GM12878 (cell line): ENCODE results near the gene RHOC. TPM values are rescaled to one million over a fixed set of nuclear protein-coding genes. Genes with fewer than 3 reads are reported as not detected.

ENCODE experiments used
- ATAC-seq: fragments of 200-7000 bp; cut with Tn5 transposase; 3 replicates; pipeline ENCODE4 v1.9.1; 2020; ENCODE audit warnings: mild to moderate bottlenecking, moderate library complexity
- BruUV-seq: library from RNA; stranded (reverse); fragments of 400-500 nt; replicated peaks from 2 replicates; lab custom pipeline; 2021; lab: Mats Ljungman, UMichigan
- CTCF ChIA-PET: fragments of 300-600 bp; sonication (Branson Sonifier 250); formaldehyde crosslinking; extraction: SDS; loops from one replicate; lab custom pipeline; 2021; ENCODE audit warnings: inconsistent platforms; lab: Yijun Ruan, JAX
- POLR2A ChIA-PET: fragments of 350-600 bp; formaldehyde crosslinking; extraction: SDS; loops from one replicate; lab custom pipeline; 2021; ENCODE audit warnings: inconsistent platforms; lab: Charles Lee
- RAD21 ChIA-PET: fragments of 300-600 bp; sonication (Branson Sonifier 250); formaldehyde crosslinking; loops from one replicate; lab custom pipeline; 2023; ENCODE audit warnings: antibody characterized with exemption; ENCODE audit not compliant: unreplicated experiment; lab: Charles Lee
- SMC1A ChIA-PET: fragments of 300-600 bp; sonication (Branson Sonifier 250); formaldehyde crosslinking; loops from one replicate; lab custom pipeline; 2023; ENCODE audit not compliant: unreplicated experiment, uncharacterized antibody; lab: Charles Lee
- DNase-seq: peaks from one replicate; pipeline ENCODE4 v3.0.0-alpha.2; 2011; ENCODE audit warnings: low read depth, low spot score
- FAIRE-seq: peaks from 3 replicates; lab custom pipeline; 2011; peaks lifted over from hg19 to GRCh38; lab: Jason Lieb, UNC
- H2AFZ ChIP-seq: 2 replicates; pipeline ENCODE4 v1.6.0; 2011; ENCODE audit warnings: low read depth, low read length, control low read depth; ENCODE audit not compliant: control insufficient read depth
- H3K27ac ChIP-seq: 2 replicates; pipeline ENCODE4 v1.5.1; 2011; ENCODE audit warnings: control low read depth; ENCODE audit not compliant: control insufficient read depth, insufficient read depth
- H3K27me3 ChIP-seq, 2 experiments: replicated peaks in 1 of 2; 2 replicates each; pipeline versions ENCODE4 v1.6.0 to v1.6.1; 2011; ENCODE audit warnings: low read length in 1 of 2; ENCODE audit not compliant: control insufficient read depth in 2 of 2, insufficient read depth in 2 of 2
- H3K36me3 ChIP-seq, 2 experiments: 2 replicates each; pipeline ENCODE4 v1.5.1; 2011; ENCODE audit warnings: low read length in 1 of 2; ENCODE audit not compliant: control insufficient read depth in 2 of 2, insufficient read depth in 2 of 2
- H3K4me1 ChIP-seq: 2 replicates; pipeline ENCODE4 v1.6.1; 2011; ENCODE audit warnings: mild to moderate bottlenecking, low read length, moderate library complexity, mixed read lengths; ENCODE audit not compliant: control insufficient read depth, insufficient read depth
- H3K4me2 ChIP-seq: 2 replicates; pipeline ENCODE4 v1.6.0; 2011; ENCODE audit warnings: control low read depth; ENCODE audit not compliant: control insufficient read depth, insufficient read depth
- H3K4me3 ChIP-seq: fragments of 200-600 bp; sonication (generic); 2 replicates; pipeline ENCODE4 v1.5.1; 2016
- H3K79me2 ChIP-seq: 2 replicates; pipeline ENCODE4 v1.6.0; 2011; ENCODE audit warnings: low read length; ENCODE audit not compliant: control insufficient read depth, insufficient read depth
- H3K9ac ChIP-seq: 2 replicates; pipeline ENCODE4 v1.8.0; 2011; ENCODE audit warnings: low read length, control low read depth, mixed read lengths; ENCODE audit not compliant: control insufficient read depth, insufficient read depth
- H3K9me3 ChIP-seq: replicated peaks from 3 replicates; pipeline ENCODE4 v1.5.1; 2011; ENCODE audit warnings: mild to moderate bottlenecking, low read length; ENCODE audit not compliant: control insufficient read depth, insufficient read depth
- H4K20me1 ChIP-seq: 2 replicates; pipeline ENCODE4 v1.6.0; 2011; ENCODE audit not compliant: control insufficient read depth, insufficient read depth
- BCL11A ChIP-seq: IDR thresholded peaks from 2 replicates; pipeline ENCODE4 v1.6.1; 2011; ENCODE audit warnings: low read depth, low read length
- CEBPB ChIP-seq, 2 experiments: fragments of 150-350 bp in 1 of 2; IDR thresholded peaks; 2 replicates each; pipeline ENCODE4 v1.6.1; 2012 to 2014; ENCODE audit warnings: low read depth in 2 of 2, low read length in 2 of 2, borderline replicate concordance in 1 of 2, inconsistent platforms in 1 of 2
- EP300 ChIP-seq, 2 experiments: fragments of 150-350 bp in 1 of 2; IDR thresholded peaks; 2 replicates each; pipeline ENCODE4 v1.6.1; 2011 to 2012; ENCODE audit warnings: low read depth in 2 of 2, low read length in 2 of 2, borderline replicate concordance in 1 of 2, improper control_type of control experiment in 1 of 2, inconsistent platforms in 1 of 2; ENCODE audit not compliant: control insufficient read depth in 1 of 2
- FOXK2 ChIP-seq: fragments of 450-650 bp; IDR thresholded peaks from 2 replicates; pipeline ENCODE4 v1.6.1; 2017; ENCODE audit warnings: mild to moderate bottlenecking, moderate library complexity
- GABPA ChIP-seq: IDR thresholded peaks from 2 replicates; pipeline ENCODE4 v1.6.1; 2014; ENCODE audit warnings: antibody characterized with exemption, low read depth, mild to moderate bottlenecking, inconsistent platforms
- HCFC1 ChIP-seq: fragments of 150-350 bp; IDR thresholded peaks from 2 replicates; pipeline ENCODE4 v1.6.1; 2014; ENCODE audit warnings: low read length
- IKZF1 ChIP-seq: fragments of 450-650 bp; conservative IDR thresholded peaks from 2 replicates; pipeline ENCODE4 v1.6.1; 2017; ENCODE audit warnings: antibody characterized with exemption, mild to moderate bottlenecking
- IRF3 ChIP-seq: fragments of 450-650 bp; IDR thresholded peaks from 2 replicates; pipeline ENCODE4 v1.6.1; 2014; ENCODE audit warnings: mild to moderate bottlenecking
- MTA2 ChIP-seq: fragments of 450-650 bp; IDR thresholded peaks from 2 replicates; pipeline ENCODE4 v1.6.1; 2016; ENCODE audit warnings: low read depth, mild to moderate bottlenecking, moderate library complexity
- PML ChIP-seq: IDR thresholded peaks from 2 replicates; pipeline ENCODE4 v1.6.1; 2012; ENCODE audit warnings: low read length, inconsistent platforms
- SMARCA5 ChIP-seq: fragments of 450-650 bp; IDR thresholded peaks from 2 replicates; pipeline ENCODE4 v1.6.1; 2017; ENCODE audit warnings: mild to moderate bottlenecking
- WRNIP1 ChIP-seq: IDR thresholded peaks from 2 replicates; pipeline ENCODE4 v1.6.1; 2011; ENCODE audit warnings: low read depth, low read length, improper control_type of control experiment, borderline replicate concordance
- ZNF24 ChIP-seq: fragments of 450-650 bp; IDR thresholded peaks from 2 replicates; pipeline ENCODE4 v1.6.1; 2017; ENCODE audit warnings: antibody characterized with exemption, mild to moderate bottlenecking
- WGBS: methylation state at CpG from one replicate; pipeline ENCODE4 v1.1.6; 2016; ENCODE audit warnings: low lambda C conversion rate; ENCODE audit not compliant: insufficient replicate concordance, insufficient coverage; ENCODE audit errors: missing lambda C conversion rate; 5-methylcytosine and 5-hydroxymethylcytosine counted together
- in situ Hi-C: fragments of 300-500 bp; cut with MboI; formaldehyde crosslinking; loops from 9 replicates; pipeline ENCODE4 v1.14.3; 2018; ENCODE audit warnings: mixed read lengths
- intact Hi-C: fragments of 100-400 bp; cut with micrococcal nuclease; formaldehyde crosslinking; loops from one replicate; pipeline ENCODE4 v1.14.2; 2022; ENCODE audit not compliant: unreplicated experiment
- polyA plus RNA-seq, 11 experiments: library from polyadenylated mRNA; depleted of rRNA in 4 of 11; unstranded in 6 of 11; stranded (reverse) in 5 of 11; fragments of >200 nt; fragmentation: Nextera tagmentation in 4 of 11; fragmentation: Illumina TruSeq in 1 of 11; extraction: Ambion mirVana in 4 of 11; extraction: Trizol in 1 of 11; gene quantifications; 1 replicate in 1 of 11; 2 replicates in 10 of 11; pipeline versions ENCODE4 v1.2.1 to v1.2.3, GENCODE V29; 2011 to 2016; ENCODE audit warnings: inconsistent platforms in 2 of 11, missing spikeins in 2 of 11, low read depth in 1 of 11
- total RNA-seq, 4 experiments: library from RNA; depleted of rRNA in 3 of 4; stranded (reverse); fragments of >200 nt in 3 of 4; fragmentation: Illumina TruSeq in 1 of 4; extraction: Trizol in 1 of 4; gene quantifications; 2 replicates each; pipeline versions ENCODE4 v1.2.1 to v1.2.3, GENCODE V29; 2013 to 2021
- TF ChIP-seq, protein P1 (sequence below): fragments of 450-650 bp; IDR thresholded peaks from 2 replicates; pipeline ENCODE4 v1.6.1; 2016; ENCODE audit warnings: mild to moderate bottlenecking, moderate library complexity, borderline replicate concordance

RHOC gene
- total and polyA plus RNA-seq, 10 of the 15 experiments (the other 5 are each of a cell fraction or from before 2014, with no cell fraction given) = 20.6 to 371 (median 158) TPM

GRCh38 chr1:112714313-112715263 is 7.7 kb upstream of the RHOC start (continued):
- no peak for TF ChIP-seq CEBPB (IDR thresholded peaks at IDR 0.05; ENCODE audit: borderline replicate concordance in 1 of 2, low read depth in 2 of 2, low read length in 2 of 2)
- peak; percentile 74; the same call in 1 of the 2 replicates for TF ChIP-seq SMARCA5
- TF ChIP-seq ZNF24 = no peak
- no peak for TF ChIP-seq GABPA
- no peak for TF ChIP-seq FOXK2
- TF ChIP-seq PML = no peak
- no peak for TF ChIP-seq BCL11A

DNA sequence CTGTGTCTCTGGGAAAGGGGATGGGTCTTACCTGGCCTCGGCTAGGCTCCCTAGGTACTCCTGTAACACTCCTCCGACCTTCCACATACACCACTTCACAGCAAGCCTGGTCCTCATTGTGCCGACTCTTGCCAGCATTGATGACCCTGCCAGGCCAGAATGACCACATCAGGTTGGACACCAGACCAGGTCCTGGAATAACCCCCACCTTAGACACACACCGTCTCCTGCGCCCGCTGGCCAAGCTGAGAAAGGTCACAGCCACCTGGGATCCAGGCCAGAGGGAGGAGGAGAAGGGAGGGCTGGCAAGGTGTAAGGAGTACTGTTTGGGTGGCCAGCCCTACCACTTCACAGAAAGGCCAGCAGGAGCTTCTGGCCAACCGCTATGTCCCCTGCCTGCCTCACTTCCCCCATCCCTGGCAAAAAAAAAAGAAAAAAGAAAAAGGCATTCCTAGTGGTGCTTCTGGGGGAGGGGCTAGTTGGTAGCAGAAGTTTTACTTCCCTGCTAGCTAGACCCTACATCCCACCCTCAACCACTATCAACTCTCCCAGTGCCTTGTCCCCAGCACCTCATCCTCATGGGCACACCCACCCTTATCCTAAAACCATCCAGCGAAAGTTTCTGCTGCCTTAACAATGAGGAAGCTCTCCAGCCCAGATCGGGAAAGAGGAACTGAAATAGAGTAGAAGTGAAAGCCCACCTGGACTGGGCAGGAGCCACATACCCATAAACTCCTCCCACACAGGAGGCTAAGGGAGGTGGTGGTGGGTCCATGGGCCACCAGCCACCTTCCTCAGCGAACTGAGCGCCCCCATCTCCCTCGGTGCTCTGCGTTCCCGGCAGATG is 6.8 kb upstream of the RHOC start:
- in situ Hi-C loops = no loop called here
- CTCF ChIA-PET = interaction anchor here (0.6 to 10.8 kb wide), 10 partner anchors 11 to 362 kb away, joined by 3 to 428 read pairs (median 10); partner anchors contain the start of gene MOV10
- TF ChIP-seq IKZF1 (peak; percentile 87), HCFC1 (no peak), WRNIP1 (no peak), EP300 (IDR thresholded peaks at IDR 0.05; ENCODE audit: borderline replicate concordance in 1 of 2, control insufficient read depth in 1 of 2, low read depth in 2 of 2, low read length in 2 of 2) (0 out of 4 replicates have a peak, but pooled peaks of 1 of the 2 experiments have one; percentile 42), MTA2 (peak; percentile 52; the same call in 1 of the 2 replicates), IRF3 (no peak)
- TF ChIP-seq, protein P1, sequence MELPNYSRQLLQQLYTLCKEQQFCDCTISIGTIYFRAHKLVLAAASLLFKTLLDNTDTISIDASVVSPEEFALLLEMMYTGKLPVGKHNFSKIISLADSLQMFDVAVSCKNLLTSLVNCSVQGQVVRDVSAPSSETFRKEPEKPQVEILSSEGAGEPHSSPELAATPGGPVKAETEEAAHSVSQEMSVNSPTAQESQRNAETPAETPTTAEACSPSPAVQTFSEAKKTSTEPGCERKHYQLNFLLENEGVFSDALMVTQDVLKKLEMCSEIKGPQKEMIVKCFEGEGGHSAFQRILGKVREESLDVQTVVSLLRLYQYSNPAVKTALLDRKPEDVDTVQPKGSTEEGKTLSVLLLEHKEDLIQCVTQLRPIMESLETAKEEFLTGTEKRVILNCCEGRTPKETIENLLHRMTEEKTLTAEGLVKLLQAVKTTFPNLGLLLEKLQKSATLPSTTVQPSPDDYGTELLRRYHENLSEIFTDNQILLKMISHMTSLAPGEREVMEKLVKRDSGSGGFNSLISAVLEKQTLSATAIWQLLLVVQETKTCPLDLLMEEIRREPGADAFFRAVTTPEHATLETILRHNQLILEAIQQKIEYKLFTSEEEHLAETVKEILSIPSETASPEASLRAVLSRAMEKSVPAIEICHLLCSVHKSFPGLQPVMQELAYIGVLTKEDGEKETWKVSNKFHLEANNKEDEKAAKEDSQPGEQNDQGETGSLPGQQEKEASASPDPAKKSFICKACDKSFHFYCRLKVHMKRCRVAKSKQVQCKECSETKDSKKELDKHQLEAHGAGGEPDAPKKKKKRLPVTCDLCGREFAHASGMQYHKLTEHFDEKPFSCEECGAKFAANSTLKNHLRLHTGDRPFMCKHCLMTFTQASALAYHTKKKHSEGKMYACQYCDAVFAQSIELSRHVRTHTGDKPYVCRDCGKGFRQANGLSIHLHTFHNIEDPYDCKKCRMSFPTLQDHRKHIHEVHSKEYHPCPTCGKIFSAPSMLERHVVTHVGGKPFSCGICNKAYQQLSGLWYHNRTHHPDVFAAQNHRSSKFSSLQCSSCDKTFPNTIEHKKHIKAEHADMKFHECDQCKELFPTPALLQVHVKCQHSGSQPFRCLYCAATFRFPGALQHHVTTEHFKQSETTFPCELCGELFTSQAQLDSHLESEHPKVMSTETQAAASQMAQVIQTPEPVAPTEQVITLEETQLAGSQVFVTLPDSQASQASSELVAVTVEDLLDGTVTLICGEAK = no peak

More for the DNA sequence above, 6.8 kb upstream of the RHOC start:
- Histone ChIP-seq H4K20me1 (0 out of 2 replicates have a peak, but pooled peaks cover 3% of the 10 kb centered on the region), H3K4me2 (peak overlapping the region; percentile 98), H3K27ac (no peak overlapping the region), H3K27me3 (no peaks in the 10 kb centered on the region), H2AFZ (no peak overlapping the region; the same call in 1 of the 2 replicates), H3K4me3 (peak overlapping the region; percentile 79; the same call in 1 of the 2 replicates), H3K36me3 (no peaks in the 10 kb centered on the region), H3K9me3 (no peaks in the 10 kb centered on the region), H3K79me2 (no peaks in the 10 kb centered on the region), H3K4me1 (peaks cover 22% of the 10 kb centered on the region), H3K9ac (no peak overlapping the region; the same call in 1 of the 2 replicates)
- FAIRE-seq (peak; percentile 80), ATAC-seq (peak; percentile 32), DNase-seq (no peak)
- intact Hi-C loops = loop anchor here (2.0 to 10.0 kb wide), 3 partner anchors 95 to 681 kb away; partner anchors contain the start of genes CAPZA1, MAGI3 and ST7L
- 46% methylated on average over 14 of the region's 14 CpGs for WGBS
- SMC1A ChIA-PET = interaction anchor here (1.0 to 8.7 kb wide), 3 partner anchors 9 to 89 kb away, joined by 3 to 178 read pairs (median 14); no protein-coding TSS in a partner anchor
- RAD21 ChIA-PET = interaction anchor here (2.2 to 8.6 kb wide), 6 partner anchors 13 to 322 kb away, joined by 6 to 192 read pairs (median 20); partner anchors contain the start of gene CTTNBP2NL
- no TSS peak for BruUV-seq
- POLR2A ChIA-PET = interaction anchor here (0.5 to 1.3 kb wide), 3 partner anchors 9 to 217 kb away, joined by 3 to 6 read pairs (median 4); no protein-coding TSS in a partner anchor
